HepG2 (cell line): ENCODE measurements around the gene APRT. TPM values are rescaled to one million over a fixed set of nuclear protein-coding genes. Genes with fewer than 3 reads are reported as not detected.

Experiments used
- AHR ChIP-seq: IDR thresholded peaks from 2 replicates; pipeline ENCODE4 v1.6.1; 2018; ENCODE audit warnings: missing genetic modification reagents, missing compliant biosample characterization
- BCLAF1 ChIP-seq: fragments of 450-650 bp; IDR thresholded peaks from 2 replicates; pipeline ENCODE4 v1.6.1; 2017; ENCODE audit warnings: mild to moderate bottlenecking
- BHLHE40 ChIP-seq: IDR thresholded peaks from 2 replicates; pipeline ENCODE4 v1.6.1; 2011; ENCODE audit warnings: low read length, improper control_type of control experiment
- MAFK ChIP-seq, 2 experiments: IDR thresholded peaks in 1 of 2; conservative IDR thresholded peaks in 1 of 2; 2 replicates each; pipeline ENCODE4 v1.6.1; 2011; ENCODE audit warnings: improper control_type of control experiment in 2 of 2, low read length in 2 of 2
- PITX1 ChIP-seq: sonication (generic); formaldehyde crosslinking; IDR thresholded peaks from 2 replicates; pipeline ENCODE4 v1.5.1; 2020; ENCODE audit warnings: mild to moderate bottlenecking, missing genetic modification reagents
- POLR2AphosphoS2 ChIP-seq: IDR thresholded peaks from 2 replicates; pipeline ENCODE4 v1.6.1; 2011; ENCODE audit warnings: low read depth, low read length, improper control_type of control experiment
- TBL1XR1 ChIP-seq: fragments of 150-350 bp; IDR thresholded peaks from 2 replicates; pipeline ENCODE4 v1.6.1; 2014; ENCODE audit warnings: borderline replicate concordance, low read length; ENCODE audit not compliant: partially characterized antibody
- TOPORS ChIP-seq: sonication (generic); formaldehyde crosslinking; IDR thresholded peaks from 2 replicates; pipeline ENCODE4 v1.8.0; 2023; ENCODE audit warnings: mild to moderate bottlenecking, missing genetic modification reagents
- ZFP36L2 ChIP-seq: sonication (generic); formaldehyde crosslinking; IDR thresholded peaks from 2 replicates; pipeline ENCODE4 v1.4.0; 2020; ENCODE audit warnings: missing genetic modification reagents
- ZFP41 ChIP-seq: sonication (generic); formaldehyde crosslinking; IDR thresholded peaks from 2 replicates; pipeline ENCODE4 v1.4.0; 2020; ENCODE audit warnings: mild to moderate bottlenecking, missing genetic modification reagents, borderline replicate concordance
- ZHX2 ChIP-seq, 2 experiments: sonication (generic) in 1 of 2; formaldehyde crosslinking in 1 of 2; IDR thresholded peaks; 2 replicates each; pipeline versions ENCODE4 v1.6.1 to v1.9.0; 2014 to 2022; ENCODE audit warnings: antibody characterized with exemption in 1 of 2, borderline replicate concordance in 1 of 2, inconsistent platforms in 1 of 2, low read depth in 1 of 2, missing genetic modification reagents in 1 of 2
- ZKSCAN1 ChIP-seq: fragments of 150-350 bp; IDR thresholded peaks from 2 replicates; pipeline ENCODE4 v1.6.1; 2014; ENCODE audit warnings: low read length
- ZMAT3 ChIP-seq: sonication (generic); formaldehyde crosslinking; conservative IDR thresholded peaks from 2 replicates; pipeline ENCODE4 v1.7.0; 2021; ENCODE audit warnings: missing genetic modification reagents
- ZNF383 ChIP-seq: sonication (generic); formaldehyde crosslinking; IDR thresholded peaks from 2 replicates; pipeline ENCODE4 v1.4.0; 2020; ENCODE audit warnings: missing genetic modification reagents, mild to moderate bottlenecking, borderline replicate concordance
- ZNF749 ChIP-seq: sonication (generic); formaldehyde crosslinking; IDR thresholded peaks from 2 replicates; pipeline ENCODE4 v1.8.0; 2022; ENCODE audit warnings: mild to moderate bottlenecking, missing genetic modification reagents, moderate library complexity, borderline replicate concordance
- polyA plus RNA-seq, 8 experiments: library from polyadenylated mRNA; depleted of rRNA in 3 of 8; stranded (reverse) in 7 of 8; unstranded in 1 of 8; fragments of >200 nt; fragmentation: Illumina TruSeq in 4 of 8; extraction: Trizol in 4 of 8; gene quantifications; 2 replicates each; pipeline versions ENCODE4 v1.2.1 to v1.2.3, GENCODE V29; 2011 to 2016; ENCODE audit warnings: low read depth in 4 of 8, missing spikeins in 1 of 8, mixed read lengths in 1 of 8; ENCODE audit not compliant: insufficient read depth in 1 of 8
- total RNA-seq, 5 experiments: library from RNA; depleted of rRNA; stranded (reverse); fragments of >200 nt; fragmentation: Illumina TruSeq; extraction: Trizol; gene quantifications; 2 replicates each; pipeline ENCODE4 v1.2.3, GENCODE V29; 2016; ENCODE audit warnings: low read depth in 1 of 5
- TF ChIP-seq, protein P1 (sequence below): sonication (generic); formaldehyde crosslinking; IDR thresholded peaks from 2 replicates; pipeline ENCODE4 v1.5.1; 2020; ENCODE audit warnings: mild to moderate bottlenecking, missing genetic modification reagents, moderate library complexity

APRT gene
- total and polyA plus RNA-seq, 2 of the 13 experiments (the other 11 are each of a cell fraction or from before 2014, with no cell fraction given), result 155 to 242 TPM

GRCh38 chr16:88770461-88771293, 41.1 kb downstream of the APRT start (continued):
- TF ChIP-seq AHR (CRISPR knock-in tag) (0 out of 2 replicates have a peak, but pooled peaks have one; percentile 7), ZNF749 (no peak), ZHX2 (IDR thresholded peaks at IDR 0.05; ENCODE audit: low read depth) (no peak), ZHX2 (CRISPR knock-in tag; IDR thresholded peaks at IDR 0.05; ENCODE audit: borderline replicate concordance) (no peak), TOPORS (CRISPR knock-in tag) (no peak), ZFP36L2 (no peak), PITX1 (CRISPR knock-in tag) (peak; percentile 93), MAFK (conservative IDR thresholded peaks at IDR 0.05 in 1 of 2, IDR thresholded peaks at IDR 0.05 in 1 of 2; ENCODE audit: low read length in 2 of 2) (no peak), ZMAT3 (no peak), ZNF383 (CRISPR knock-in tag) (no peak), BHLHE40 (no peak), POLR2AphosphoS2 (no peak), BCLAF1 (no peak), ZKSCAN1 (no peak), ZFP41 (no peak), TBL1XR1 (no peak)
- TF ChIP-seq, protein P1, sequence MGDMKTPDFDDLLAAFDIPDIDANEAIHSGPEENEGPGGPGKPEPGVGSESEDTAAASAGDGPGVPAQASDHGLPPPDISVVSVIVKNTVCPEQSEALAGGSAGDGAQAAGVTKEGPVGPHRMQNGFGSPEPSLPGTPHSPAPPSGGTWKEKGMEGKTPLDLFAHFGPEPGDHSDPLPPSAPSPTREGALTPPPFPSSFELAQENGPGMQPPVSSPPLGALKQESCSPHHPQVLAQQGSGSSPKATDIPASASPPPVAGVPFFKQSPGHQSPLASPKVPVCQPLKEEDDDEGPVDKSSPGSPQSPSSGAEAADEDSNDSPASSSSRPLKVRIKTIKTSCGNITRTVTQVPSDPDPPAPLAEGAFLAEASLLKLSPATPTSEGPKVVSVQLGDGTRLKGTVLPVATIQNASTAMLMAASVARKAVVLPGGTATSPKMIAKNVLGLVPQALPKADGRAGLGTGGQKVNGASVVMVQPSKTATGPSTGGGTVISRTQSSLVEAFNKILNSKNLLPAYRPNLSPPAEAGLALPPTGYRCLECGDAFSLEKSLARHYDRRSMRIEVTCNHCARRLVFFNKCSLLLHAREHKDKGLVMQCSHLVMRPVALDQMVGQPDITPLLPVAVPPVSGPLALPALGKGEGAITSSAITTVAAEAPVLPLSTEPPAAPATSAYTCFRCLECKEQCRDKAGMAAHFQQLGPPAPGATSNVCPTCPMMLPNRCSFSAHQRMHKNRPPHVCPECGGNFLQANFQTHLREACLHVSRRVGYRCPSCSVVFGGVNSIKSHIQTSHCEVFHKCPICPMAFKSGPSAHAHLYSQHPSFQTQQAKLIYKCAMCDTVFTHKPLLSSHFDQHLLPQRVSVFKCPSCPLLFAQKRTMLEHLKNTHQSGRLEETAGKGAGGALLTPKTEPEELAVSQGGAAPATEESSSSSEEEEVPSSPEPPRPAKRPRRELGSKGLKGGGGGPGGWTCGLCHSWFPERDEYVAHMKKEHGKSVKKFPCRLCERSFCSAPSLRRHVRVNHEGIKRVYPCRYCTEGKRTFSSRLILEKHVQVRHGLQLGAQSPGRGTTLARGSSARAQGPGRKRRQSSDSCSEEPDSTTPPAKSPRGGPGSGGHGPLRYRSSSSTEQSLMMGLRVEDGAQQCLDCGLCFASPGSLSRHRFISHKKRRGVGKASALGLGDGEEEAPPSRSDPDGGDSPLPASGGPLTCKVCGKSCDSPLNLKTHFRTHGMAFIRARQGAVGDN, result peak; percentile 78
